Measurements from ENCODE around the gene PAPSS1. TPM values are rescaled to one million over a fixed set of nuclear protein-coding genes. Genes with fewer than 3 reads are reported as not detected.

Gene PAPSS1
- total and polyA plus RNA-seq, 9 of the 15 experiments (the other 6 are each of a cell fraction or from before 2014, with no cell fraction given): 21.1 to 53.9 (median 41.9) TPM

- FAIRE-seq (no peak), ATAC-seq (no peak), DNase-seq (ENCODE audit: extremely low read depth in 1 of 4, low spot score in 3 of 4) (no peak)
- CTCF ChIA-PET (ENCODE audit: low intra/inter-chr PET ratio): no interaction called here
- Histone ChIP-seq H3K9ac (ENCODE audit: insufficient read depth in 1 of 2, low read depth in 2 of 2, low read length in 2 of 2) (no peak overlapping the region), H3K79me2 (ENCODE audit: control insufficient read depth, insufficient read depth, low read length) (no peaks in the 10 kb centered on the region), H3K4me3 (no peak overlapping the region), H3K9me3 (replicated peaks; ENCODE audit: control insufficient read depth, insufficient read depth, low read depth, low read length) (no peaks in the 10 kb centered on the region), H3K4me2 (ENCODE audit: insufficient read depth, low read length) (no peak overlapping the region; the same call in 1 of the 2 replicates), H4K20me1 (replicated peaks; ENCODE audit: control insufficient read depth, insufficient read depth, low read length) (no peaks in the 10 kb centered on the region), H3K9me1 (ENCODE audit: control insufficient read depth, insufficient read depth, low read length) (no peaks in the 10 kb centered on the region), H2AFZ (ENCODE audit: low read depth, low read length) (no peak overlapping the region), H3K27ac (ENCODE audit: extremely low read depth, low read depth, low read length) (no peak overlapping the region), H3K27me3 (ENCODE audit: control insufficient read depth in 2 of 2, insufficient read depth in 2 of 2, low read length in 2 of 2) (peaks cover 0 to 5% of the 10 kb centered on the region in 2 experiments; a peak in 2 of 5 replicates), H3K4me1 (replicated peaks in 1 of 2; ENCODE audit: control insufficient read depth in 2 of 2, insufficient read depth in 2 of 2, low read length in 2 of 2) (peaks cover 0 to 3% of the 10 kb centered on the region in 2 experiments; a peak in 1 of 5 replicates), H3K36me3 (ENCODE audit: control insufficient read depth, insufficient read depth, low read length) (no peaks in the 10 kb centered on the region)
- TF ChIP-seq RNF2 (IDR thresholded peaks at IDR 0.05): no peak
- no peak for TF ChIP-seq KDM2B (CRISPR knock-in tag; IDR thresholded peaks at IDR 0.05)
- no peak for TF ChIP-seq ARNT (IDR thresholded peaks at IDR 0.05)
- TF ChIP-seq ZKSCAN1 (IDR thresholded peaks at IDR 0.05; ENCODE audit: low read depth, low read length): no peak
- TF ChIP-seq ZNF217 (CRISPR knock-in tag; IDR thresholded peaks at IDR 0.05): no peak
- TF ChIP-seq ILK (tag; IDR thresholded peaks at IDR 0.05; ENCODE audit: borderline replicate concordance, low read depth): no peak
- TF ChIP-seq PHTF2 (CRISPR knock-in tag; IDR thresholded peaks at IDR 0.05): no peak
- intact Hi-C loops (cut with micrococcal nuclease) (no loop called here), in situ Hi-C loops (cut with MboI) (loop anchor here (5.0 kb wide), 1 partner anchor 162 kb away; no protein-coding TSS in a partner anchor)
- POLR2A ChIA-PET: no interaction called here
- 2% methylated on average over 10 of the region's 10 CpGs for WGBS (ENCODE audit: insufficient coverage, low coverage, missing lambda C conversion rate)
- BruUV-seq (replicated peaks): no TSS peak
These were observed 144.8 kb downstream of the PAPSS1 start for GRCh38 chr4:107575243-107575642.

GRCh38 chr4:107572281-107572680, 147.8 kb downstream of the PAPSS1 start:
- H3K79me2 ChIP-seq (ENCODE audit: control insufficient read depth, insufficient read depth, low read length): no peaks in the 10 kb centered on the region
- CTCF ChIA-PET (ENCODE audit: low intra/inter-chr PET ratio): no interaction called here
- no peaks in the 10 kb centered on the region for H3K9me3 ChIP-seq (replicated peaks; ENCODE audit: control insufficient read depth, insufficient read depth, low read depth, low read length)
- no peak overlapping the region for H3K27ac ChIP-seq (ENCODE audit: extremely low read depth, low read depth, low read length)
- H3K4me1 ChIP-seq (replicated peaks in 1 of 2; ENCODE audit: control insufficient read depth in 2 of 2, insufficient read depth in 2 of 2, low read length in 2 of 2): no peaks in the 10 kb centered on the region
- peaks cover 0 to 5% of the 10 kb centered on the region in 2 experiments; a peak in 2 of 5 replicates for H3K27me3 ChIP-seq (ENCODE audit: control insufficient read depth in 2 of 2, insufficient read depth in 2 of 2, low read length in 2 of 2)
- intact Hi-C loops (cut with micrococcal nuclease) (no loop called here), in situ Hi-C loops (cut with MboI) (no loop called here)
- 0% methylated on average over 2 of the region's 2 CpGs for WGBS (ENCODE audit: insufficient coverage, low coverage, missing lambda C conversion rate)
- BruUV-seq (replicated peaks): no TSS peak
- H4K20me1 ChIP-seq (replicated peaks; ENCODE audit: control insufficient read depth, insufficient read depth, low read length): no peaks in the 10 kb centered on the region
- no peak overlapping the region for H2AFZ ChIP-seq (ENCODE audit: low read depth, low read length)
- no peak overlapping the region for H3K4me2 ChIP-seq (ENCODE audit: insufficient read depth, low read length)
- POLR2A ChIA-PET: no interaction called here
- FAIRE-seq: no peak
- DNase-seq (ENCODE audit: extremely low read depth in 1 of 4, low spot score in 3 of 4): no peak
- no peak overlapping the region for H3K4me3 ChIP-seq
- no peak for ATAC-seq
- H3K9ac ChIP-seq (ENCODE audit: insufficient read depth in 1 of 2, low read depth in 2 of 2, low read length in 2 of 2): no peak overlapping the region
- H3K9me1 ChIP-seq (ENCODE audit: control insufficient read depth, insufficient read depth, low read length): no peaks in the 10 kb centered on the region
- H3K36me3 ChIP-seq (ENCODE audit: control insufficient read depth, insufficient read depth, low read length): no peaks in the 10 kb centered on the region
- TF ChIP-seq MXI1 (IDR thresholded peaks at IDR 0.05; ENCODE audit: low read depth, low read length) (no peak), CREB1 (IDR thresholded peaks at IDR 0.05) (no peak), CREB1 (CRISPR knock-in tag; IDR thresholded peaks at IDR 0.05) (no peak), TAF1 (IDR thresholded peaks at IDR 0.05; ENCODE audit: control insufficient read depth, extremely low read depth, insufficient read depth, low read length, severe bottlenecking) (no peak), TFAP4 (CRISPR knock-in tag; IDR thresholded peaks at IDR 0.05; ENCODE audit: borderline replicate concordance) (no peak), GTF2A2 (tag; IDR thresholded peaks at IDR 0.05) (no peak)
- TF ChIP-seq, protein P1, sequence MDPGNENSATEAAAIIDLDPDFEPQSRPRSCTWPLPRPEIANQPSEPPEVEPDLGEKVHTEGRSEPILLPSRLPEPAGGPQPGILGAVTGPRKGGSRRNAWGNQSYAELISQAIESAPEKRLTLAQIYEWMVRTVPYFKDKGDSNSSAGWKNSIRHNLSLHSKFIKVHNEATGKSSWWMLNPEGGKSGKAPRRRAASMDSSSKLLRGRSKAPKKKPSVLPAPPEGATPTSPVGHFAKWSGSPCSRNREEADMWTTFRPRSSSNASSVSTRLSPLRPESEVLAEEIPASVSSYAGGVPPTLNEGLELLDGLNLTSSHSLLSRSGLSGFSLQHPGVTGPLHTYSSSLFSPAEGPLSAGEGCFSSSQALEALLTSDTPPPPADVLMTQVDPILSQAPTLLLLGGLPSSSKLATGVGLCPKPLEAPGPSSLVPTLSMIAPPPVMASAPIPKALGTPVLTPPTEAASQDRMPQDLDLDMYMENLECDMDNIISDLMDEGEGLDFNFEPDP (CRISPR knock-in tag; IDR thresholded peaks at IDR 0.05): no peak
- TF ChIP-seq, protein P2, sequence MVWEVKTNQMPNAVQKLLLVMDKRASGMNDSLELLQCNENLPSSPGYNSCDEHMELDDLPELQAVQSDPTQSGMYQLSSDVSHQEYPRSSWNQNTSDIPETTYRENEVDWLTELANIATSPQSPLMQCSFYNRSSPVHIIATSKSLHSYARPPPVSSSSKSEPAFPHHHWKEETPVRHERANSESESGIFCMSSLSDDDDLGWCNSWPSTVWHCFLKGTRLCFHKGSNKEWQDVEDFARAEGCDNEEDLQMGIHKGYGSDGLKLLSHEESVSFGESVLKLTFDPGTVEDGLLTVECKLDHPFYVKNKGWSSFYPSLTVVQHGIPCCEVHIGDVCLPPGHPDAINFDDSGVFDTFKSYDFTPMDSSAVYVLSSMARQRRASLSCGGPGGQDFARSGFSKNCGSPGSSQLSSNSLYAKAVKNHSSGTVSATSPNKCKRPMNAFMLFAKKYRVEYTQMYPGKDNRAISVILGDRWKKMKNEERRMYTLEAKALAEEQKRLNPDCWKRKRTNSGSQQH (CRISPR knock-in tag; IDR thresholded peaks at IDR 0.05): no peak

All from K562 (cell line).